D721Med (cell line): ENCODE measurements around the gene FA2H.

ENCODE experiments used
- DNase-seq: peaks from one replicate; pipeline ENCODE4 v3.0.0; 2011; ENCODE audit warnings: low spot score; ENCODE audit not compliant: insufficient read length
- FAIRE-seq: peaks from 2 replicates; lab custom pipeline; 2011; peaks lifted over from hg19 to GRCh38; lab: Jason Lieb, UNC
- CTCF ChIP-seq: IDR thresholded peaks from 2 replicates; pipeline ENCODE4 v1.5.1; 2012; ENCODE audit warnings: mild to moderate bottlenecking, control low read depth; ENCODE audit not compliant: insufficient read depth; ENCODE audit errors: missing control alignments

The FA2H gene

GRCh38 chr16:74731853-74732477 lies 42.7 kb downstream of the FA2H start:
- DNase-seq (no peak), FAIRE-seq (no peak)
- TF ChIP-seq CTCF: no peak

- TF ChIP-seq CTCF: no peak
- FAIRE-seq: no peak
- DNase-seq: no peak
Measured at GRCh38 chr16:74729783-74730683, 44.6 kb downstream of the FA2H start.

- FAIRE-seq (no peak), DNase-seq (no peak)
- no peak for TF ChIP-seq CTCF
Measured at GRCh38 chr16:74727903-74728302, 46.7 kb downstream of the FA2H start.

GRCh38 chr16:74726716-74727115 lies 47.9 kb downstream of the FA2H start:
- TF ChIP-seq CTCF: peak; percentile 25

GRCh38 chr16:74725651-74726455 lies 48.8 kb downstream of the FA2H start:
- FAIRE-seq (no peak), DNase-seq (no peak)
- no peak for TF ChIP-seq CTCF

More at GRCh38 chr16:74726716-74727115, 47.9 kb downstream of the FA2H start:
- FAIRE-seq: no peak
- no peak for DNase-seq

- no peak for TF ChIP-seq CTCF
Measured at GRCh38 chr16:74724820-74725549, 49.6 kb downstream of the FA2H start.

More at GRCh38 chr16:74724820-74725549, 49.6 kb downstream of the FA2H start:
- no peak for FAIRE-seq
- DNase-seq: no peak
